Stimulated activated CD8-positive, alpha-beta memory T cell treated with anti-CD3 and anti-CD28 coated beads, Interleukin-2, amount 100 ng/mL, for 1 hour (primary cell): ENCODE measurements around the gene MTOR.
A peak's percentile ranks its signal among the peaks of the same experiment; 100 is the strongest.
"Not testable (repeated sequence)": the region's sequence is repeated elsewhere in the genome, so short reads cannot be mapped to it uniquely, and the experiment has no call there.

Experiments
- DNase-seq, 2 donors: peaks; one replicate each; pipeline ENCODE4 v3.0.0-alpha.2; 2020; ENCODE audit warnings: low read depth in 2 of 2

MTOR gene

GRCh38 chr1:11280719-11281376, 18.5 kb upstream of the MTOR start:
- DNase-seq, result no peak

- DNase-seq, result no peak
These were observed 17.3 kb upstream of the MTOR start for GRCh38 chr1:11279630-11280029.

- no peak for DNase-seq
These were observed 16.8 kb upstream of the MTOR start for GRCh38 chr1:11279152-11279551.

- DNase-seq, result no peak
These were observed 11.4 kb upstream of the MTOR start for GRCh38 chr1:11273595-11274234.

GRCh38 chr1:11272832-11273594, 10.7 kb upstream of the MTOR start, which contains the start of gene UBIAD1:
Gene UBIAD1 (plus strand): TSS chr1:11273198. CDS start chr1:11273532, 334 bp downstream.
- peak; percentile 72 to 83 for DNase-seq

GRCh38 chr1:11272544-11272831, 10.1 kb upstream of the MTOR start:
- no peak for DNase-seq

GRCh38 chr1:11267350-11268337, 5.3 kb upstream of the MTOR start:
- not testable (repeated sequence) for DNase-seq

GRCh38 chr1:11266268-11267074, 4.1 kb upstream of the MTOR start:
- no peak for DNase-seq

GRCh38 chr1:11256299-11256698, 6.1 kb downstream of the MTOR start:
- DNase-seq, result no peak

GRCh38 chr1:11253226-11253625, 9.1 kb downstream of the MTOR start:
- no peak for DNase-seq

GRCh38 chr1:11252538-11252937, 9.8 kb downstream of the MTOR start:
- DNase-seq, result no peak

- no peak for DNase-seq
These were observed 14.2 kb downstream of the MTOR start for GRCh38 chr1:11248169-11248568.

GRCh38 chr1:11245904-11246719, 16.2 kb downstream of the MTOR start:
- no peak for DNase-seq

- DNase-seq, result no peak
These were observed 17.1 kb downstream of the MTOR start for GRCh38 chr1:11245248-11245647.

GRCh38 chr1:11238311-11238710, 24.0 kb downstream of the MTOR start:
- DNase-seq, result no peak

GRCh38 chr1:11237356-11237755, 25.0 kb downstream of the MTOR start:
- DNase-seq, result no peak

- DNase-seq, result no peak
These were observed 29.1 kb downstream of the MTOR start for GRCh38 chr1:11233208-11233607.

- DNase-seq, result no peak
These were observed 33.1 kb downstream of the MTOR start for GRCh38 chr1:11229203-11229602.

GRCh38 chr1:11227106-11228077, 35.0 kb downstream of the MTOR start:
- DNase-seq, result no peak
